Neural cell (in vitro differentiated cells): ENCODE results near the gene CIDEA.

ENCODE experiments used
- TAF1 ChIP-seq: IDR thresholded peaks from 2 replicates; pipeline ENCODE4 v1.6.1; 2012; ENCODE audit warnings: low read depth
- TF ChIP-seq, protein P1 (sequence below): fragments of 450-650 bp; IDR thresholded peaks from 2 replicates; pipeline ENCODE4 v1.5.1; 2014; ENCODE audit warnings: antibody characterized with exemption, mild to moderate bottlenecking, moderate library complexity; ENCODE audit not compliant: poor library complexity, severe bottlenecking

- no peak for TF ChIP-seq TAF1
- TF ChIP-seq, protein P1, sequence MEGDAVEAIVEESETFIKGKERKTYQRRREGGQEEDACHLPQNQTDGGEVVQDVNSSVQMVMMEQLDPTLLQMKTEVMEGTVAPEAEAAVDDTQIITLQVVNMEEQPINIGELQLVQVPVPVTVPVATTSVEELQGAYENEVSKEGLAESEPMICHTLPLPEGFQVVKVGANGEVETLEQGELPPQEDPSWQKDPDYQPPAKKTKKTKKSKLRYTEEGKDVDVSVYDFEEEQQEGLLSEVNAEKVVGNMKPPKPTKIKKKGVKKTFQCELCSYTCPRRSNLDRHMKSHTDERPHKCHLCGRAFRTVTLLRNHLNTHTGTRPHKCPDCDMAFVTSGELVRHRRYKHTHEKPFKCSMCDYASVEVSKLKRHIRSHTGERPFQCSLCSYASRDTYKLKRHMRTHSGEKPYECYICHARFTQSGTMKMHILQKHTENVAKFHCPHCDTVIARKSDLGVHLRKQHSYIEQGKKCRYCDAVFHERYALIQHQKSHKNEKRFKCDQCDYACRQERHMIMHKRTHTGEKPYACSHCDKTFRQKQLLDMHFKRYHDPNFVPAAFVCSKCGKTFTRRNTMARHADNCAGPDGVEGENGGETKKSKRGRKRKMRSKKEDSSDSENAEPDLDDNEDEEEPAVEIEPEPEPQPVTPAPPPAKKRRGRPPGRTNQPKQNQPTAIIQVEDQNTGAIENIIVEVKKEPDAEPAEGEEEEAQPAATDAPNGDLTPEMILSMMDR = no peak
These were observed 55.6 kb downstream of the CIDEA start for GRCh38 chr18:12309683-12310198.
